Measurements from ENCODE around the gene P3H2.

Gene P3H2

GRCh38 chr3:189952272-189952671 lies 168.4 kb downstream of the P3H2 start:
- DNase-seq (ENCODE audit: insufficient read length, low spot score) (no peak), FAIRE-seq (no peak)

- no peak for FAIRE-seq
- DNase-seq (ENCODE audit: insufficient read length, low spot score), result no peak
These were observed 170.4 kb downstream of the P3H2 start for GRCh38 chr3:189950258-189950657.

GRCh38 chr3:189949580-189949979 lies 171.1 kb downstream of the P3H2 start:
- FAIRE-seq (no peak), DNase-seq (ENCODE audit: insufficient read length, low spot score) (no peak)

GRCh38 chr3:189948724-189949045 lies 172.0 kb downstream of the P3H2 start:
- FAIRE-seq (no peak), DNase-seq (ENCODE audit: insufficient read length, low spot score) (no peak)

- DNase-seq (ENCODE audit: insufficient read length, low spot score) (no peak), FAIRE-seq (peak; percentile 38)
These were observed 172.6 kb downstream of the P3H2 start for GRCh38 chr3:189947948-189948723.

GRCh38 chr3:189947068-189947467 lies 173.6 kb downstream of the P3H2 start:
- DNase-seq (ENCODE audit: insufficient read length, low spot score), result no peak
- no peak for FAIRE-seq

- FAIRE-seq, result no peak
- DNase-seq (ENCODE audit: insufficient read length, low spot score), result no peak
These were observed 174.6 kb downstream of the P3H2 start for GRCh38 chr3:189945935-189946709.

- FAIRE-seq, result no peak
- no peak for DNase-seq (ENCODE audit: insufficient read length, low spot score)
These were observed 176.2 kb downstream of the P3H2 start for GRCh38 chr3:189944285-189945145.

GRCh38 chr3:189942948-189943347 lies 177.7 kb downstream of the P3H2 start:
- no peak for FAIRE-seq

GRCh38 chr3:189941679-189942078 lies 179.0 kb downstream of the P3H2 start:
- FAIRE-seq (no peak), DNase-seq (ENCODE audit: insufficient read length, low spot score) (no peak)

More at GRCh38 chr3:189942948-189943347, 177.7 kb downstream of the P3H2 start:
- no peak for DNase-seq (ENCODE audit: insufficient read length, low spot score)

GRCh38 chr3:189941125-189941524 lies 179.6 kb downstream of the P3H2 start:
- DNase-seq (ENCODE audit: insufficient read length, low spot score), result no peak
- FAIRE-seq, result no peak

- FAIRE-seq (peak; percentile 57), DNase-seq (ENCODE audit: insufficient read length, low spot score) (peak; percentile 51)
These were observed 183.2 kb downstream of the P3H2 start for GRCh38 chr3:189937302-189938127.

GRCh38 chr3:189936201-189936945 lies 184.3 kb downstream of the P3H2 start:
- no peak for FAIRE-seq

GRCh38 chr3:189927975-189928895 lies 192.5 kb downstream of the P3H2 start:
- DNase-seq (ENCODE audit: insufficient read length, low spot score) (no peak), FAIRE-seq (no peak)

More at GRCh38 chr3:189936201-189936945, 184.3 kb downstream of the P3H2 start:
- no peak for DNase-seq (ENCODE audit: insufficient read length, low spot score)

- no peak for FAIRE-seq
- DNase-seq (ENCODE audit: insufficient read length, low spot score), result no peak
These were observed 198.9 kb downstream of the P3H2 start for GRCh38 chr3:189921770-189922169.

- FAIRE-seq (no peak), DNase-seq (ENCODE audit: insufficient read length, low spot score) (peak; percentile 43)
These were observed 205.9 kb downstream of the P3H2 start for GRCh38 chr3:189914799-189915198.

- FAIRE-seq (no peak), DNase-seq (ENCODE audit: insufficient read length, low spot score) (no peak)
These were observed 209.7 kb downstream of the P3H2 start for GRCh38 chr3:189911001-189911400.

GRCh38 chr3:189909573-189909972 lies 211.1 kb downstream of the P3H2 start:
- no peak for FAIRE-seq
- DNase-seq (ENCODE audit: insufficient read length, low spot score), result no peak
